Stimulated activated CD4-positive, alpha-beta T cell treated with anti-CD3 and anti-CD28 coated beads, Interleukin-12 subunit alpha, Interleukin-12 subunit beta, amount 100 ng/mL, for 4 hours (primary cell): ENCODE data around the gene C5.
"Not testable (repeated sequence)": the region's sequence is repeated elsewhere in the genome, so short reads cannot be mapped to it uniquely, and the experiment has no call there.

ENCODE experiments used
- DNase-seq: peaks from one replicate; pipeline ENCODE4 v3.0.0-alpha.2; 2020

The C5 gene

GRCh38 chr9:121048175-121048574 is 1.9 kb downstream of the C5 start:
- DNase-seq, result no peak

DNA sequence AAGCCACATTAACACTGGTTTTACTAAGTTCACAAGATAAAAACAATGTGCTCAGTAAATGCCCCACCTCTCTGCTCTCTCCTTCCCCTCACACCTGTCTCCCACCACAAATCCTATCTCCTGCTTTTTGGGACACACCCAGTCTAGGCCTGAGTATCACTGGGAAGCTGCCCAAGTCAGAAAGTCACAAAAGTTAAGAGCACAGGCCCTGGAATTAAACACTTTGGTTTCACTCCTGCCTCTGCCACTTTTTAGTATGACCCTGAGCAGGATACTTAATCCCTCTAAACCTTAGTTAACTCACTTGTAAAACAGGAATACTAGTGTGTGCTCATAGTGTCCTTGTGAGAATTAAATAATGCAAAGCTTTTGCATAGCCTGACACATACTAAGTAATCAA is 11.3 kb downstream of the C5 start:
- no peak for DNase-seq

DNA sequence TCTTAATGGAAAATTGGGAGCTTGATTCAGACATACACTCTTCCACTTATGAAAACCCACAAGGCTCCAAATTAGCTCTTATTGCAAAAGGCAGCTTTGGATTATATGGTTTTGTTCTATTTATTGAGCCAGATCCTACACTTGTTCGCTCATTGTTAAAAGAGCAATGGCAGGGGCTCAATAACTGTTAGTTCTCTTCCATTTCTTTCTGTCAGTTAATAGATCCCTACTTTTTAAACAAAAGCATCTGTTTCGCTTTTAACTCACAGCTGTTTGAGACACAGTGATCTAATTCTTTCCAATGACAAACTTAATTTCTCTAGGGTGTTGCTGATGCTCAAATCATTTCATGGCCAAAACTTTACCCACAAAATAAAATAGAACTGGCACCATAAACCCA is 11.7 kb downstream of the C5 start:
- DNase-seq, result no peak

DNA sequence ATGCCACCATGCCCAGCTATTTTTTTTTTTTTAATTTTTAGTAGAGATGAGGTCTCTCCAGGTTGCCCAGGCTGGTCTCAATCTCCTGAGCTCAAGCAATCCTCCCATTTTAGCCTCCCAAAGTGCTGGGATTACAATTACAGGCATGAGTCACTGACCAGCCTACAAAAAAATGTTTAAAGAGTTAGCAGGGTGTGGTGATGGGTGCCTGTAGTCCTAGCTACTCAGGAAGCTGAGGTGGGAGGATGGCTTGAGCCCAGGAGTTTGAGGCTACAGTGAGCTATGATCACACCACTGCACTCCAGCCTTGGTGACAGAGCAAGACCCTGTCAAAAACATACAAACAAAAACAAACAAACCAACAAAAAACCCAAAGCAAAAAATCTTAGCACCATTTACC is 14.4 kb downstream of the C5 start:
- DNase-seq, result not testable (repeated sequence)

- DNase-seq, result no peak
These were observed 15.5 kb downstream of the C5 start for GRCh38 chr9:121034529-121034928.

DNA sequence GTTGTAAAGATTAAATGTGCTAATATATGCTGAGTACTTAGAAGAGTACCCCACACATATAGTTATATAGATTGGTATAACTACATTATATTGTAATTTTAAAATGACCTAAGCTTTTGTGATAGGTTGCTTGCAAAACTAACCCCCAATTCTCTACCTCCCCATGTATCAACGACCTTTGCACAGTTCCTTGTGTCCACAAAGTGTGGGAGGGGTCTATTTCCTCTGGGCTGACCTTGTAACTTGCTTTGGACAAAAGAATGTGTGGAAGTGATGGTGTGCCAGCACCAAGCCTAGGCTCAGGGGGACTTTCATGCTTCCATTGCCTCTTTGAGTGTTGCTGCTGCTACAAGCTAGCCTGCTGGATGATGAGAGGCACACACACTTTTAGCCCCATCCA is 20.6 kb downstream of the C5 start:
- DNase-seq, result no peak

- not testable (repeated sequence) for DNase-seq
These were observed 21.8 kb downstream of the C5 start for GRCh38 chr9:121028285-121028684.

GRCh38 chr9:121026768-121027167 is 23.3 kb downstream of the C5 start:
- no peak for DNase-seq

DNA sequence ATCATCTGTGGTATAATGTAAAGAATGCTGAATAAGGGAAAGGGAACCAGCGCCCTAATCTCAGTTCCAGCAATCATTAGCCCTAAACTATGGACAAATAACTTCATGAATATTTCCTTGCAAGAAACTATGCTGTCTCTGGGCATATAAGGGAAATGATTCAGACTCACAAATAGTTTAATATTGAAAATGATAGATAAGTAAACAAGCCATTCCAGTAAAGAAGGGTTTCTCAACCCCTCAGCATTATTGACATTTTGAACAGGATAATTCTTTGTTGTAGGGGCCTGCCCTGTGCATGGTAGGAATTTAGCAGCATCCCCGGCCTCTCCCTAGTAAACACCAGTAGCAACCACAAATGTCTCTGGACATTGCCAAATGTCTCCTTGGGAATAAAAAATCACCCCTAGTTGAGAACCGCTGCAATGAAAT is 23.8 kb downstream of the C5 start:
- DNase-seq, result no peak

DNA sequence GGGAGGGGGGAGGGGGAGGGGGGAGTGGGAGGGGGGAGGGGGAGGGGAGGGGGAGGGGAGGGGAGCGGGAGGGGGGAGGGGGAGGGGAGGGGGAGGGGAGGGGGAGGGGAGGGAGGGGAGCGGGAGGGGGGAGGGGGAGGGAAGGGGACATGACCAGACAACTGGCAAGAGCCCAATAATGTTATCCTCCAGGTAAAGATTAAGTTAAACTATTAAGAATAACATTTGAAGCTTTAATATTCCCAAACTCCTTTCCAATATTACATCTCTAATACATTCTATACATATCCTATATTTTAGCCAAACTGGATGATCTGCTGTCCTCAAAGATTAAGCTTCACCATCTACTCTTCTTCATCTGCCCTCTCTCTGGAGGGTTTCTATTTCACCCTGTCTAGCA is 25.8 kb downstream of the C5 start:
- DNase-seq, result no peak

- DNase-seq, result no peak
These were observed 27.0 kb downstream of the C5 start for GRCh38 chr9:121023064-121023463.

- no peak for DNase-seq
These were observed 28.8 kb downstream of the C5 start for GRCh38 chr9:121021301-121021700.

DNA sequence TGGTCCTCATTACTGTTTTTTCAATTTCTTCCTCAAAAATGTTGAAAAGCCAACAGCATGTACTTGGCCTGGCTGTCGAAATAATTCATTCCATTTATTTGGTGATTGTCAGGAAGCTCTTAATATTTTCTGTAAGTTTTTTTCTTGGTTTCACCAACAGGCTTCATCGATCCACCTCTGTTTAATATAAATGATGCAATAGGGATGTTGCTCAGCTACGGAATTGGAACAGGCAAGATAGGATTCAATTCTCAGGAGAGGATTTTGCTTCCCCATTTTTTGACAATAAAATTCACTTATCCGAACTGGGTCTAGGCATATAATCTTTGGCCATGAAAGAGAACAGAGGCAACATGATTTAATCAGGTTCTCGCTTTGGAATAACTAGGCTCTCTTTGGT is 30.8 kb downstream of the C5 start:
- DNase-seq, result no peak

DNA sequence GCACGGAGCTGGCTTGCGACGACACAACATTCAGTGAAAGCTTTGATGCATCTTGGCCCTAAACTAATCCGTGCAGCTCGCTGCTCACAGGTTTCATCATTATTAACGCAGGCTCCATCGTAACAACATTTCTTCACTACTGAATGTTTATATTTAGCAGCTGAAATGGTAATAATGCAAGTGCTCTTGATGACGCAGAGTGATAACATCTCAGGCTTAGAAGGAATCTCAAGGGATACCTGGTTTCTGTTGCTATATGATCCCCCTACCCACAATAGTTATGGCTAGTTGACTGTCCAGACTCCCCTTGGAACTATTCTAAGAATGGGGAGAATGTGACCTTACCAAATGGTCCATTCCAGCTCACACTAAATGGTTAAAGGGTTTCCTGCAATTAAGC is 36.2 kb downstream of the C5 start:
- DNase-seq, result no peak

DNA sequence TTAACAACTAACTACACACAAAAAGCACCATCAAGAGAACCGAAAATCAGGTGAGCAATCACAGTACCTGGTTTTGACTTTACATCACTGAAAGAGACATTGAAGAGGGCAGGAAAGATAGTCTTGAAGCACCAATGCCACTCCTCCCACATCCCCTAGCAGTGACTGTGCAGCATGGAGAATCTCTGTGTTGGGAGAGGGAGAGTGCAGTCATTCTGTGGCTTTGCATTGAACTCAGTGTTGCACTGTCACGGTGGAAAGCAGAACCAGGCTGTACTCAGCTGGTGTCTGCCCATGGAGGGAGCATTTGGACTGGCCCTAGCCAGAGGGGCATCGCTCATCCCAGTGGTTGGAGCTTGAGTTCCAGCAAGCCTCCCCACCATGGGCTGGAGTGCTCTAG is 40.4 kb downstream of the C5 start:
- no peak for DNase-seq

- DNase-seq, result no peak
These were observed 50.8 kb downstream of the C5 start for GRCh38 chr9:120999317-120999716.

DNA sequence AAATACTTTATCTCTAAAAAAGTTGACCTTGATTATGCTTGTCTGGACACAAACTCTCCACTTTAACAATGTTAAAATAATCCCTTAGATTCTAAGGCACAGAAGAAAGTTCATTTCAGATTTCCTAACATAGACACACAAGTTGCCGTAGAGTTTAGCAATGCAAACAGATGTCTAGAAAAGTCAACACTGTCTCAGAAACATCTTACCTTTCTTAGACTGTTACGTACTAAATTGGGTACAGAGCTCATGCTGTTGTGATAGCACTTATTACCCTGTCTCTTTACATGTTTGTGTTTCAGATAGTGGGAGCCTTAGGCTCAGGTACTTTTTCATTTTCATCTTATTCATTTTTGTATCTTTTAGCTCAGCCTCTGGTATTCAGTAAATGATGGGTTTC is 52.0 kb downstream of the C5 start:
- no peak for DNase-seq

DNA sequence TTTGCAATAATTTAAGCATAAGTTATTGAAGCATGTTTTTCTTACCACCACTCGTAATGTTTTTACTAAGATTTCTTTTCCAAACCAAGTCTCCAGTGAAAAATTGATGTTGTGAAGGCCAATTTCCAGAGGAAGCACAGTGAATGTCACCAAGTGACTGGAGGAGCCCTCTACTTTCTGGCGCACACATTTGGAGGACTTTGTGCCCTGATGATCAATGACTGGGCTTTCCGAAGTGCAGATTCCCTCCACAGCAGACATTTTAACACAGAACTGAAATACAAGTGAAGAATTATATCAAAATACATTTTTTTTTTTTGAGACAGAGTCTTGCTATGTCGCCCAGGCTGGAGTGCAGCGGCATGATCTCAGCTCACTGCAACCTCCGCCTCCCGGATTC is 52.6 kb downstream of the C5 start:
- no peak for DNase-seq

GRCh38 chr9:120996409-120996808 is 53.7 kb downstream of the C5 start:
- DNase-seq, result no peak

GRCh38 chr9:120989065-120989464 is 61.0 kb downstream of the C5 start:
- DNase-seq, result no peak

DNA sequence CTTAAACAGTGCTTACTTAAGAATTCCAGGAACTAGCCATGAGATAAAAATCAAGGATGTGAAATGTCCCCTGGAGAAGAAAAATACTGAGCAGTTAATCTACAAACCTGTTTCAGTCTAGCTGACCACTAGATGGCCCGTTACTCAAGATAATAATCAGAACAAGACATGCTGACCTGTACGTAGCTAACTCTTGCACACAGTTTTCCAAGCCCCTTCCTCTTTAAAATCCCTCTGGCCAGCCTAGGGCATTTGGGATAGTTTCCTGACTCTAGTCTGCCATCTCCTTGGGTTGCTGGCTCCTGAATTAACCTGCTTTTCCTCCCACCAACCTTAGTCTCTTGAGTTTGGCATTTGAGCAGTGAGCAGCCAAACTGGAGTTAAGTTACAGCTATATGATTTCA is 64.3 kb downstream of the C5 start:
- DNase-seq, result no peak

DNA sequence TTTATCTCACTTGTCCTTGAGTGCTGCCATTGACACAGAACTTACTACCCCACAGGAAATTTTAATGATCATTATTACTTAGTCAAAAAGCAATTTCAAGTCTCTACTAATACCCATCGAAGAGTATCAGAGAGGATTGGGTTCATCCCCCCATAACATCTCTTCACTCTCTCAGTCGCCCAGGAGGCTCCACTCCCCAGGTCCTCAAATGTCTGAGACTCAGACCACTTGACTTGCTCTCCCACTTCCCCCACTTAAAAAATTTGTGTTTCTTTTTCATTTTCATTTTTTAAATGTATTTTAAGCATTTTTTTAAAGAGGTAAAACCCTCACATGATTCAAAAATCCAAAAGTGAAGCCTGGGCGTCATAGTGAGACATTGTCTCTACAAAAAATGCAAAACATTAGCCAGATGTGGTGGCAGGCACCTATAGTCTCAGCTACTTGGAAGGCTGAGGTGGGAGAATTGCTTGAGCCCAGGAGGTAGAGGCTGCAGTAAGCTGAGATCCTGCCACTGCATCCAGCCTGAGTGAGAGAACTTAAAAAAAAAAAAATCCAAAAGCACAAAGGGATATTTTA is 66.7 kb downstream of the C5 start:
- DNase-seq, result no peak

DNA sequence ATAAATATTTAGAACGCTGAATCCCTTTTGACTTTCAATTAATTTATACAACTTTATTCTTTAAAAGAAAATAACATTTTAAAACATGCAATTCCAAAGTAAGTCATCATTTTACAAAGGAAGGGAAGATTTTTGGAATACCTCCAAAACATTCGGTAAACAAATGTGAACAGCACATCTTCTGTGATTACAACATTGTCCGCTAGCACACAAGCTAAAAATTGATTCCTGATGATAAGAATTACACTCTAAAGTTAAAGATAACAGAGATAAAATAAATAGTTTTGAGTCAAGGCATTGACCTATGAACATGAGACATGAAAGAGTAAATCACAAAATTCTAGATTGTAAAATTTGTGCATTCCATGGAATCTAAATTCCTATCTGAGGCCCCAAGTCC is 67.2 kb downstream of the C5 start:
- DNase-seq, result no peak

- DNase-seq, result no peak
These were observed 69.1 kb downstream of the C5 start for GRCh38 chr9:120980951-120981350.

DNA sequence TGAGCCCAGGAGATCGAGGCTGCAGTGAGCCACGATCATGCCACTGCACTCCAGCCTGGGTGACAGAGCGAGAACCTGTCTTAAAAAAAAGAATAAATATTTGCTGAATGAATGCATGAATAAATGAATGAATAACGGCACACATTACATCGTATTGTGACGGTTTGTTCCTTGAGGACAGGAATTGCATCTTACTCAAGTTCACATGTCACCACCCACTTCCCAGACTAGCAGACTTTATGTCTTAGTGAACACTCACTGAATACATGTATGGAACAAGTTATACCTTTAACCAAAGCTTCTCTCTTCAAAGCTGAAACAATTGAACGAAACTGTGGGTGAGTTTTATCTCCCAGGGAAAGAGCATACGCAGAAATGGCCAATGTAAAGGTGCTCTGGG is 70.3 kb downstream of the C5 start:
- no peak for DNase-seq

DNA sequence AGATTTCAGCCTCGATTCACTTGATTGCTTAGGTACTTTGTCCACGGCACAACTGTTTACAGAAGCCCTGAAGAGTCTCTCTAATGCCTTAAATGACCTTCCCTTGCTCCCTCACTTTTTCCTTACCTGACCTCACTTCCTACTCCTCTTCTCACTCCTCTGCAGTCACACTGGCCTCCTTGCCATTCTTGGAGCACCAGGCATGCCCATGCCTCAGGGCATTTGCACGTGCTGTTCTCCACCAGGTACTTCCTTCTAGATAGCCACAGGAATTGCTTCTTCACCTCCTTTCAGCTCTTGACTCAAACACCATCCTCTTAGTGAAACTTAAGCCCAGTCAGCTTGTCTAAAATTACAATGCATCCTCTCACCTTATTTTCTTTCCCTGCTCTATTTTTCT is 71.1 kb downstream of the C5 start:
- no peak for DNase-seq
